ENCODE measurements around the gene MSI1.

MSI1 gene

DNA sequence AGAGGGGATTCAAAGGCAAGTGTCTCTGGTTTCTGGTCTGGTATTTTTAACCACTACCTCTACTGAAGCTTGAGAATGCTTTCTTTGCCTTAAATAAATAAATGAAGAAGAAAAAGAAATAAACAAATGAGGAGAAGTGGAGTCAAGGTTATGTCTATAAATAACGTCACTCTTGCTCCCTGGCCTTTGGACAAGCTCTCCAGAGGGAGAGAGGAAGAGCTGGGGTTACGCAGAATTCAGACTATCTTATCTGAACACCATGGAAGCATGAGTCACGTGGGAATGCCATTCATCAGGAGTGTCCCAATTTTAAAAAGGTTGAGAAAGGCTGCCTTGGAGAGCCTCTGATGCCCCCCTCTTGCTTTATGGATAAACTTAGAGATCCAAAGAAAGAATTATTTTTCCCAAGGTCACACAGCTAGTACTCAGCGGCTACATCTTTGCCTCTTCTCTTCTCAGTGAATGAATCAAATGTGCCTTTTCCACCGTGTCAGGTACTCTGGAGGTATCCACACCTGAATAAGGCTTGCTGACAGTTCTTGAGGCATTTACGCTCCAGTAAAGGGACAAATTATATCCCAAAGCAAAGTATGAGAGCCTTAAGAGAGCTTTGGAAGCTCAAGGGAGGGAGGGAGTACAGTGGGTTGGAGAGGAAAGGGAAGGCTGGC is 12.9 kb upstream of the MSI1 start:
- no peak overlapping the region for H3K4me3 ChIP-seq (ENCODE audit: low read length)
- DNase-seq (ENCODE audit: low read depth, low spot score), result no peak

- H3K4me3 ChIP-seq (ENCODE audit: low read length), result no peak overlapping the region
- no peak for DNase-seq (ENCODE audit: low read depth, low spot score)
Measured at GRCh38 chr12:120378036-120378435, 9.1 kb upstream of the MSI1 start.

GRCh38 chr12:120377611-120378010 is 8.6 kb upstream of the MSI1 start:
- DNase-seq (ENCODE audit: low read depth, low spot score), result no peak
- H3K4me3 ChIP-seq (ENCODE audit: low read length), result no peak overlapping the region

DNA sequence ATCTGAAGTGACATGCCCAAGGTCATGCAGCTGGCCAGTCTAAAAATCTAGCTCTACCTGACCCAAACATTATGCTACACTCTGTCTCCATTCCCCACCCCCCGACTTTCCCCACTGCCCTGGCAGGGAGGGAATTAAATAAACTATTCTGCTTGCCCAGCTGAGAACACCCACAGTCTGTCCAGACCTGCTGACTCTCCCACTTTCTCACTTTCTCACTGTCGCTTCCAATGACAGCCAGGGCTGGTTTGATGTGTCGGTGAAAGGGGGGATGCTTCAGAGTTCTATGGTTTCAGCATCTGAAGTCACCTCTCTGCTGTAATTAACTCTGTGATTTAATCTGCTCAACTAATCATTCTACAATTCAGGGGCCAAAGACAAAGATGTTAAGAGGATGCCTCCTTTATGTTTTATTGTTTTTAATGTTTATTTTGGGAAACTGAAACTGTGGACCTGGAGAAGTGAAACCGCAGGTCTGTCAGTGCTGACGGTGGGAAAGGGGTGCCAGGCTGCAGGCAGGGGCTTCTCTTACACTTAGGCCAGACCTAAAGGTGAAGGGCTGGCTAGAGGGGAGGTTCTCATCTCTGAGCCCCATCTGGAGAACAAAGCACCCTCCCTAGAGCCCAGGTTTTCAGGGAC is 8.1 kb upstream of the MSI1 start:
- DNase-seq (ENCODE audit: low read depth, low spot score), result no peak
- no peak overlapping the region for H3K4me3 ChIP-seq (ENCODE audit: low read length)

GRCh38 chr12:120376416-120376815 is 7.5 kb upstream of the MSI1 start:
- no peak for DNase-seq (ENCODE audit: low read depth, low spot score)
- H3K4me3 ChIP-seq (ENCODE audit: low read length), result no peak overlapping the region

DNA sequence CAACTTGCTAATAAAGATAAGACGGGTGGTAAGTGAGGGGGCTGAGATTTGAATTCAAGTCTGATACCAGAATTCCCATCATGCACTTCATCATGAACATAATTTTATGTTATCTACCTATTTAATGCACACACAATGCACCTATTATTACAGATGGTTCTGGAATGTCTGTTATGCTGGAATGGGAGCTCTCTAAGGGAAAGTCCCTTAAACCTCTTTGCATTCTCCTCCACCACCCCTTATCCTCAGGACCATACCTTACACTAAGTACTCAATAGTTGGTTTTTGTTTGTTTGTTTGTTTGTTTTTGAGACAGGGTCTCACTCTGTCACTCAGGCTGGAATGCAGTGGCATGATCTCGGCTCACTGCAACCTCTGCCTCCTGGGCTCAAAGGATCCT is 7.0 kb upstream of the MSI1 start:
- no peak overlapping the region for H3K4me3 ChIP-seq (ENCODE audit: low read length)
- DNase-seq (ENCODE audit: low read depth, low spot score), result no peak

DNA sequence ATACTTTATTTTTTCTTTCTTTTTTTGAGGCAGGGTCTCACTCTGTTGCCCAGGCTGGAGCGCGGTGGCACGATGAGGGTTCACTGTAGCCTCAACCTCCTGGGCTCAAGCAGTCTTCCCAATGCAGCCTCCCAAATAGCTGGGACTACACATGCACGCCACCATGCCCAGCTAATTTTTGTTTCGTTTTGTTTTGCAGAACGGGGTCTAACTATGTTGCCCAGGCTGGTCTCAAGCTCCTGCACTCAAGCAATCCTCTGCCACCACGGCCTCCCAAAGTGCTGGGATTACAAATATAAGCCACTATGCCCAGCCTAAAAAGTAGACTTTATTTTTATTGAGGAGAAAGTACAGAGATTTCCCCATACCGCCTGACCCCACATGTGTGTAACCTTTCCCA is 4.7 kb upstream of the MSI1 start:
- no peak for DNase-seq (ENCODE audit: low read depth, low spot score)
- H3K4me3 ChIP-seq (ENCODE audit: low read length), result no peak overlapping the region

DNA sequence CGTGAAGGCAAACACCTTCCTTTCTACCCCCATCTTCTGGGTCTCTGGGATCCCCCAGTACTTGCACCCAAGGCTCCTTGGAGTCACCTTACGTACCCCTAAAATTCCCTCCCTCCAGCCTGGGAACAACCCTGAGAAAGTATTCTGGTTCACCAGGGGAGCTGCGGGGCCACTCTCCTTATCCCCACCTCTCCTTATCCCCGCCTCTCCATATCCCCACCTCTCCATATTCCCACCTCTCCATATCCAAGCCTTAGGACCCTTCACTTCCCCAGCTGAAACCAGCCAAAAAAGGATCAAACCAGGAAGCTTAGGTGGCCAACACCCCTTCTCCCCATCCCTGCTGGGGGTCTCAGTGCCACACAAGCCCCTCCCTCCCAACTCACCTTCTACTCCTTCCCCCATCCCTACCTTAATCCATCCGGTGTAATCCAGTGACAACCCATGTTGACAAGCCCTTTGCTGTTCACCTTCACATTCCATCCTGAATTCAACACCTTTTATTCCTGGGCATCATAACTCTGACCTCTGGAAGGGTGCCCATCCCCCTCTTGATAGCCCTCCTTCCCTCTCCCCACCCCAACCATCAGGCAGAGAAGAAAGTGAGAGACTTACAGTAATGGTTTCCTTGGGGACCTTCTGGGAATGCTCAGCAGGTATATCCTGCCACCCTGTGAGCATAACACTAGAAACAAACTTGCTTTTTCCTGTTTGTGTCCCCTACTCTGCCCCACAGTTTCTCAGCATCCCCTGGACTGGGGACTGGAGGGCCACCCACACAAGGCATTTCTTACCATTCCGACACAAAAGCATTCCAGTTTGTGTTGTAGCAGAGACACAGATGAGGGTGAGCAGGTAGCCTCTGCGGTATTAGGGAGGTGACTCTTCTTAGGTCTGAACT is 1.6 kb upstream of the MSI1 start:
- H3K4me3 ChIP-seq (ENCODE audit: low read length), result no peak overlapping the region
- DNase-seq (ENCODE audit: low read depth, low spot score), result no peak

DNA sequence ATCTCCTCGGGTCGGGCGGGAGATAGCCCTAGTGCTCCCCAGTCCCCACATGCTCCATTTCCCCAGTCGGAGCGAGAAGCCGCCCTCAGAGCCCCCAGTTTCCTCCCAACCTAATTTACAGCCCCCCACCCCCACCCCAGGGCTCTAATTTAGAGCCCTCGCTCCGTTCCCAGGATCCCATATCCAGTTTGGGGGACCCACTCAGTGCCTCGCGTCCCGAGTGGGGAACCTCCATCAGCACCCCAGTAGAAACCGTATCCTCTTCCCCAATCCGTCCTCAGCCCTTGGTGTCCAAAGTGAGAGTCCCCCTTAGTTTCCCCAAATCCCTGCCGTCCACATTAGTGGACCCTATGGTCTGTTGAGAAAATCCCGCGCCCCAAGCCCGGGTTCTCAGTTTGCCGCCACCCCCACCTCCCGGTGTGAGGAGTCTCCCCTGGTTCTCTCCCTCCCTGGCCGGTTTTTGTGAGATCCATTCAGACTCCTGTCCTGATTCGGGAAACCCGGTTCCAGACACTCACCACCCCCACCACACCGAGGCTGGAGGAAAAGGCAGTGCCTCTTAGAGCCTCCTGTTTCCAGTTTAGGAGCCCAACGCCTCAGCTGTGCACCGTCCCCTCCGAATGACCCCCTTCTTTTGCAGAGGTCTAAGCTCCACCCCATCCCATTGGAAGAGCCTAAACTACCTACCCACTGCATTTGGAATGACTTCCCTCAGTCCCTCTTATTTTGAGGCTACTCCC is 809 bp upstream of the MSI1 start:
- no peak overlapping the region for H3K4me3 ChIP-seq (ENCODE audit: low read length)
- no peak for DNase-seq (ENCODE audit: low read depth, low spot score)

- no peak overlapping the region for H3K4me3 ChIP-seq (ENCODE audit: low read length)
- no peak for DNase-seq (ENCODE audit: low read depth, low spot score)
Measured at GRCh38 chr12:120367924-120368788, 808 bp downstream of the MSI1 start.

GRCh38 chr12:120367233-120367923 is 1.6 kb downstream of the MSI1 start:
- DNase-seq (ENCODE audit: low read depth, low spot score), result no peak
- H3K4me3 ChIP-seq (ENCODE audit: low read length), result no peak overlapping the region

DNA sequence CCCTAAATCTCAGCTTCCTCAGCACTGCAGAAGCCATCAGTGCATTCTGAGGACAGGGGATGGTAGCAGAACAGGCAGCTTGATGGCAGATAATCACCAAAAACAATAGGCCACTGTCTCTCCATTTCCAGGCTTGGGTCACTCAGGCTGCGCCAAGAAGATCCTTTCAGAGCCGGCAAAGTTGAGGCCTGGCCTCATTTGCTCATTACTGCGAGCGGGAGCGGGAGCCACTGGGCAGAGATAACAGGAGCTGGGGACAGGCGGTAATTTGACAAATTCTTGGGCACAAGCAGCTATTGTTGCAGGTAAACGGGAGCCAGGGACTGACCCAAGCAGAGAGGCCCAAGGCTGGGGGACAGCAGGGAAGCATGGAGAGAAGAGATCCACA is 2.1 kb downstream of the MSI1 start:
- no peak overlapping the region for H3K4me3 ChIP-seq (ENCODE audit: low read length)
- no peak for DNase-seq (ENCODE audit: low read depth, low spot score)

GRCh38 chr12:120366341-120366705 is 2.6 kb downstream of the MSI1 start:
- H3K4me3 ChIP-seq (ENCODE audit: low read length), result no peak overlapping the region
- no peak for DNase-seq (ENCODE audit: low read depth, low spot score)

- no peak overlapping the region for H3K4me3 ChIP-seq (ENCODE audit: low read length)
- DNase-seq (ENCODE audit: low read depth, low spot score), result peak; percentile 10
Measured at GRCh38 chr12:120365675-120366340, 3.2 kb downstream of the MSI1 start.

GRCh38 chr12:120364487-120364886 is 4.5 kb downstream of the MSI1 start:
- H3K4me3 ChIP-seq (ENCODE audit: low read length), result no peak overlapping the region
- no peak for DNase-seq (ENCODE audit: low read depth, low spot score)

GRCh38 chr12:120363274-120363855 is 5.6 kb downstream of the MSI1 start:
- DNase-seq (ENCODE audit: low read depth, low spot score), result no peak
- H3K4me3 ChIP-seq (ENCODE audit: low read length), result no peak overlapping the region

GRCh38 chr12:120362516-120363273 is 6.3 kb downstream of the MSI1 start:
- no peak for DNase-seq (ENCODE audit: low read depth, low spot score)

More at GRCh38 chr12:120362516-120363273, 6.3 kb downstream of the MSI1 start:
- H3K4me3 ChIP-seq (ENCODE audit: low read length), result no peak overlapping the region
